Astrocyte of the spinal cord (primary cell): ENCODE data around the gene EDIL3.

Experiments
- DNase-seq: peaks from one replicate; pipeline ENCODE4 v3.0.0; 2011; ENCODE audit warnings: low read depth, low spot score
- H3K4me3 ChIP-seq: 2 replicates; pipeline ENCODE4 v1.5.1; 2011; ENCODE audit warnings: low read depth, mild to moderate bottlenecking, low read length, moderate library complexity
- in situ Hi-C: cut with HindIII; loops from 2 replicates; pipeline ENCODE4 v1.10.0; 2017; ENCODE audit warnings: low sequenced_read_pairs
- TF ChIP-seq, protein P1 (sequence below): IDR thresholded peaks from 2 replicates; pipeline ENCODE4 v1.5.1; 2012; ENCODE audit warnings: low read depth, mild to moderate bottlenecking, low read length, inconsistent platforms

EDIL3 gene

DNA sequence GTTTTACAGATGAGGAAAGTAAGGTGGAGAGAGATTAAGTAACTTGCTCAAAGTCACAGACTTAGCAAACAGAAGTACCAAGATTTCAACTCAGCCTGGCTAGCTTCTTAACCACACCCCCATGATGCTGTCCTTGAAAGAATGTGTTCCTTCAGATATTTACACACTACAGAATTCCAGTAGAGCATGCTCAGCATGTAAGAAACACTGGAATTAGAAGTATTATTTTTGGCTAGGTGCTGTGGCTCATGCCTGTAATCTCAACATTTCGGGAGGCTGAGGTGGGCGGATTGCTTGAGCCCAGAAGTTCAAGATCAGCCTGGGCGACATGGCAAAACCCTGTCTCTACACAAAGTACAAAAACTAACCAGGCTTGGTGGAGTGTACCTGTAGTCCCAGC lies 142.4 kb downstream of the EDIL3 start:
- TF ChIP-seq, protein P1, sequence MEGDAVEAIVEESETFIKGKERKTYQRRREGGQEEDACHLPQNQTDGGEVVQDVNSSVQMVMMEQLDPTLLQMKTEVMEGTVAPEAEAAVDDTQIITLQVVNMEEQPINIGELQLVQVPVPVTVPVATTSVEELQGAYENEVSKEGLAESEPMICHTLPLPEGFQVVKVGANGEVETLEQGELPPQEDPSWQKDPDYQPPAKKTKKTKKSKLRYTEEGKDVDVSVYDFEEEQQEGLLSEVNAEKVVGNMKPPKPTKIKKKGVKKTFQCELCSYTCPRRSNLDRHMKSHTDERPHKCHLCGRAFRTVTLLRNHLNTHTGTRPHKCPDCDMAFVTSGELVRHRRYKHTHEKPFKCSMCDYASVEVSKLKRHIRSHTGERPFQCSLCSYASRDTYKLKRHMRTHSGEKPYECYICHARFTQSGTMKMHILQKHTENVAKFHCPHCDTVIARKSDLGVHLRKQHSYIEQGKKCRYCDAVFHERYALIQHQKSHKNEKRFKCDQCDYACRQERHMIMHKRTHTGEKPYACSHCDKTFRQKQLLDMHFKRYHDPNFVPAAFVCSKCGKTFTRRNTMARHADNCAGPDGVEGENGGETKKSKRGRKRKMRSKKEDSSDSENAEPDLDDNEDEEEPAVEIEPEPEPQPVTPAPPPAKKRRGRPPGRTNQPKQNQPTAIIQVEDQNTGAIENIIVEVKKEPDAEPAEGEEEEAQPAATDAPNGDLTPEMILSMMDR: no peak
- DNase-seq: peak; percentile 80
- H3K4me3 ChIP-seq: no peak overlapping the region
- in situ Hi-C loops: no loop called here

DNA sequence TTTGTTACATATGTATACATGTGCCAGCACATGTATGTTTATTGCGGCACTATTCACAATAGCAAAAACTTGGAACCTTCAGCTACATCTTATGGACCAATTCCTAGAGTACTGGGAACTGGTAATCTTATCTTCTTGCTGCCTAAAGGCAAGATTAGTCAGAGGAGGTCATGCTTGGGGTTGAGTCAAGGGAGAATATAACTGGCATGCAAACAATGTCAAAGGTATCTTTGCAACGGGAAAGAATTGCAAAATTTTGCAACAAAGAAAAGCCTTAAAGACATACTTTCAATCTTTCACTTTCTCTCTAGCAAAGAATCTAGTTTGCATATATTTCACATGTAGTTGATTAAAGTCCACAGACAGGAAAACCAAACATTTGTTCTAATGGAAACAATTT lies 145.2 kb downstream of the EDIL3 start:
- DNase-seq: peak; percentile 34
- H3K4me3 ChIP-seq: no peak overlapping the region
- TF ChIP-seq, protein P1: no peak
- in situ Hi-C loops: no loop called here

DNA sequence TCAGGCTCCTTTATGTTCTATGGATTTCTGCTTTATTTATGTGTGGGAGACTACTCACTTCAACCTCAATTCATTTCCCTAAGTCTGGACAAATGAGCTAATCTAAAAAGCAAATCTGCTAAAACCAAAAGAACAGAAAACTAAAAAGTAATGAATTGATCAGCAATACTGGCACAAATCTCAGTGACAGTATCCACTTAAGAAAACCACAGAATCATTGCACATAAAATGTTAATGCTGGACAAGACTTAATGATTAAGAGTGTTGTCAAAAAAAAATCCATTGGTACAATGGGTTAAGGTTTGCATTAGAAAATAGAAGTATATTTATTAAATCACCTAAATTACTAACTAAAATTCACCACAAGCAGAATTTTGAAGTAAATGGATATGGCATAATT lies 147.6 kb downstream of the EDIL3 start:
- in situ Hi-C loops: no loop called here
- H3K4me3 ChIP-seq: no peak overlapping the region
- no peak for DNase-seq
- TF ChIP-seq, protein P1: no peak

DNA sequence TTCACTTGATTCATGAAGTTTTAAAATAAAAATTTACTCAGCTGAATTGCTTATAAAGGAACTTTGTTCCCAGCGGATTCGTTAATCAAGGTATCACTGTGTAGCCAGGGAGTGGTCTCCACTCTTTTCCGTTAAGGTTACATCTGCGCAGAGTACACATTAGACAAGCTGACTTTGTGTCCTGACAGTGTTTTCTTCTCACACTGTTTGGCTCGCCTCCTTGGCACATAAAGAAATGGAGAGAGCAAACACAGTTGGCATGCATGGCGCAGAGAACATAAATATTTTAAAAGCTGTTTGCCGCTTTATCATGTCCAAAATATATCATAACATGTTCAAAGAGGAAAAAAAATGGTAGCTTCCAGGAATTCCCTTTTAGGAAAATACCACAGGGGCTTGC lies 153.2 kb downstream of the EDIL3 start:
- TF ChIP-seq, protein P1: no peak
- in situ Hi-C loops: no loop called here

DNA sequence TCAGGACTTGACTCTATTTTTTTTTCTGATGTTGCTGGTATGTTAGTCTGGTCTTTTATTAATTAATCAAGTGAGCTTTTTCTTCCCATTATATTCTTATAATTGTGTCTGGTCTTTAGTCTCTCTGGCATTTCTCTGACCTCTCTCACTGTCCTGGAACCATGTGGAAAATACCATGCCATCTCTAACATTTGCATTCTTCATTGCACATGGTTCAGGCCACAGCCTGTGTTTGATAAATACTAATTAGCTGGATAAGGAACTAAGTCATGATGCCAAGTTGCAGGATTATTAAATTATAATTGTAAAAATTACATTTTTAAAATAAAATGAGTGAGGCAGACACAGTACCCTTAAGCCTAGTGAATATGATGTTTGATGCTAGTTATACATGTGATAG lies 155.6 kb downstream of the EDIL3 start:
- in situ Hi-C loops: no loop called here
- no peak for DNase-seq
- no peak overlapping the region for H3K4me3 ChIP-seq
- TF ChIP-seq, protein P1: no peak

More for the DNA sequence above, 153.2 kb downstream of the EDIL3 start:
- DNase-seq: no peak
- no peak overlapping the region for H3K4me3 ChIP-seq

DNA sequence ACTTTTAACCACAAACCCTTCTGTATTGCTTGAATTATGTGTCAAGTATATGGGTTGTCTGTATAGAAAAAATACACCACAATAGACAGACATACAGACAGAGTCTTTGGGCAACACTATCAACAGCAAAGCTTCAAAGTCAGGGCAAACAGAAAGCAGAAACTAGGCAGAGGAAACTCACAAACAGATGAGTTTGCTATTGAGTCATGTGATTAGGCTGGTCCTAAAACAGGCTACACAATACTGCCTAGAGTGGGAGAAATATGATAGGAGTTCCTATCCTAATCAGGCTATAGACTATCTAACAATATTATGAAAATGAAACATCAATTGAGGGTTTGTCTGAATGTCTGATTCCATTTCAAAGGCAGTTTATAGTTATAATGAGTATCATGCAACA lies 156.4 kb downstream of the EDIL3 start:
- H3K4me3 ChIP-seq: no peak overlapping the region
- in situ Hi-C loops: no loop called here
- DNase-seq: no peak
- TF ChIP-seq, protein P1: no peak

DNA sequence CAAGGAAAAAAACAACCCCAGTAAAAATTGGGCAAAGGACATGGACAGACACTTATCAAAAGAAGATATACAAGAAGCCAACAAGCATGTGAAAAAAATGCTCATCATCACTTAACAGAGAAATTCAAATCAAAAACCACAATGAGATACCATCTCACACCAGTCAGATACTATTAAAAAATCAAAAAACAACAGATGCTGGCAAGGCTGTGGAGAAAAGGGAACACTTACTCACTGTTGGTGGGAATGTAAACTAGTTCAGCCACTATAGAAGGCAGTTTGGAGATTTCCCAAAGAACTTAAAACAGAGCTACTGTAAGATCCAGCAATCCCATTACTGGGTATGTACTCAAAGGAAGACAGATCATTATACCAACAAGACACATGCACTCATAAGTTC lies 157.4 kb downstream of the EDIL3 start:
- in situ Hi-C loops: no loop called here
- DNase-seq: no peak
- H3K4me3 ChIP-seq: no peak overlapping the region
- TF ChIP-seq, protein P1: no peak
